OCI-LY1 (cell line): ENCODE results near the gene CDH4.

Source experiments
- H2AFZ ChIP-seq: fragments of 200-600 bp; sonication (generic), shearing (Covaris generic); 2 replicates; pipeline ENCODE4 v1.6.0; 2014; ENCODE audit warnings: antibody characterized with exemption, mild to moderate bottlenecking, low read length
- H3F3A ChIP-seq: fragments of 200-600 bp; sonication (generic), shearing (Covaris generic); 2 replicates; pipeline ENCODE4 v1.6.0; 2014; ENCODE audit warnings: mild to moderate bottlenecking, antibody characterized with exemption, low read length, moderate library complexity; ENCODE audit not compliant: insufficient read depth
- H3K27ac ChIP-seq: fragments of 200-600 bp; sonication (generic); 2 replicates; pipeline ENCODE4 v1.5.1; 2014; ENCODE audit warnings: low read length, mixed run types, mild to moderate bottlenecking, low read depth; ENCODE audit not compliant: poor library complexity, severe bottlenecking
- H3K27me3 ChIP-seq: fragments of 200-600 bp; sonication (generic); 2 replicates; pipeline ENCODE4 v1.6.0; 2014; ENCODE audit warnings: antibody characterized with exemption, mild to moderate bottlenecking, low read length, moderate library complexity; ENCODE audit not compliant: insufficient read depth
- H3K36me3 ChIP-seq: fragments of 200-600 bp; sonication (generic); 2 replicates; pipeline ENCODE4 v1.6.1; 2014; ENCODE audit warnings: mild to moderate bottlenecking, antibody characterized with exemption, low read length, moderate library complexity, mixed read lengths; ENCODE audit not compliant: insufficient read depth
- H3K4me1 ChIP-seq: fragments of 200-600 bp; sonication (generic); 2 replicates; pipeline ENCODE4 v1.5.1; 2014; ENCODE audit warnings: mild to moderate bottlenecking, low read length, moderate library complexity; ENCODE audit not compliant: insufficient read depth, severe bottlenecking
- H3K4me2 ChIP-seq: fragments of 200-600 bp; sonication (generic), shearing (Covaris generic); 2 replicates; pipeline ENCODE4 v1.6.1; 2014; ENCODE audit warnings: low read length
- H3K4me3 ChIP-seq: fragments of 200-600 bp; sonication (generic); 2 replicates; pipeline ENCODE4 v1.5.1; 2014; ENCODE audit warnings: low read length, low read depth, mild to moderate bottlenecking, mixed read lengths; ENCODE audit not compliant: poor library complexity, severe bottlenecking
- H3K79me2 ChIP-seq: fragments of 200-600 bp; shearing (Covaris generic); 2 replicates; pipeline ENCODE4 v1.6.1; 2016; ENCODE audit warnings: mixed run types, low read length, mixed read lengths; ENCODE audit not compliant: insufficient read depth
- H3K9ac ChIP-seq: fragments of 200-600 bp; sonication (generic), shearing (Covaris generic); 2 replicates; pipeline ENCODE4 v1.6.1; 2014; ENCODE audit warnings: mild to moderate bottlenecking, low read length, mixed read lengths
- H3K9me2 ChIP-seq: fragments of 200-600 bp; sonication (generic), shearing (Covaris generic); 2 replicates; pipeline ENCODE4 v1.6.1; 2014; ENCODE audit warnings: low read depth, mild to moderate bottlenecking, low read length, mixed read lengths
- H3K9me3 ChIP-seq: fragments of 200-600 bp; shearing (Covaris generic); 2 replicates; pipeline ENCODE4 v1.6.1; 2014; ENCODE audit warnings: low read length, mixed read lengths
- H4K20me1 ChIP-seq: fragments of 200-600 bp; sonication (generic), shearing (Covaris generic); 2 replicates; pipeline ENCODE4 v1.6.0; 2016; ENCODE audit warnings: mild to moderate bottlenecking, low read length; ENCODE audit not compliant: insufficient read depth
- CTCF ChIP-seq: fragments of 200-600 bp; sonication (generic), shearing (Covaris generic); IDR thresholded peaks from 2 replicates; pipeline ENCODE4 v1.5.1; 2017; ENCODE audit warnings: mild to moderate bottlenecking, antibody characterized with exemption, low read length, moderate library complexity, mixed read lengths
- EZH2 ChIP-seq: fragments of 200-600 bp; sonication (generic), shearing (Covaris generic); IDR thresholded peaks from 2 replicates; pipeline ENCODE4 v1.8.0; 2017; ENCODE audit warnings: borderline replicate concordance, mixed run types, mild to moderate bottlenecking, antibody characterized with exemption, low read length, moderate library complexity, mixed read lengths

CDH4 gene

GRCh38 chr20:61253264-61253639 lies 1.2 kb downstream of the CDH4 start:
- H2AFZ ChIP-seq: no peak overlapping the region
- no peak overlapping the region for H3K4me2 ChIP-seq

GRCh38 chr20:61253640-61254511 lies 1.8 kb downstream of the CDH4 start:
- Histone ChIP-seq H4K20me1 (no peaks in the 10 kb centered on the region), H3K4me2 (no peak overlapping the region), H3K36me3 (no peaks in the 10 kb centered on the region), H3F3A (no peaks in the 10 kb centered on the region), H3K27ac (no peak overlapping the region), H3K4me3 (no peak overlapping the region), H3K27me3 (no peaks in the 10 kb centered on the region), H3K9ac (no peak overlapping the region), H3K9me2 (no peaks in the 10 kb centered on the region), H3K4me1 (no peaks in the 10 kb centered on the region), H3K9me3 (no peaks in the 10 kb centered on the region), H2AFZ (no peak overlapping the region), H3K79me2 (no peaks in the 10 kb centered on the region)
- TF ChIP-seq CTCF (no peak), EZH2 (no peak)

More at GRCh38 chr20:61253264-61253639, 1.2 kb downstream of the CDH4 start:
- no peaks in the 10 kb centered on the region for H3F3A ChIP-seq
- no peak overlapping the region for H3K4me3 ChIP-seq
- no peaks in the 10 kb centered on the region for H3K27me3 ChIP-seq
- H3K4me1 ChIP-seq: no peaks in the 10 kb centered on the region
- H4K20me1 ChIP-seq: no peaks in the 10 kb centered on the region
- H3K36me3 ChIP-seq: no peaks in the 10 kb centered on the region
- TF ChIP-seq CTCF (no peak), EZH2 (no peak)
- H3K27ac ChIP-seq: no peak overlapping the region
- H3K9ac ChIP-seq: no peak overlapping the region
- no peaks in the 10 kb centered on the region for H3K9me2 ChIP-seq
- H3K9me3 ChIP-seq: no peaks in the 10 kb centered on the region
- H3K79me2 ChIP-seq: no peaks in the 10 kb centered on the region

- no peaks in the 10 kb centered on the region for H4K20me1 ChIP-seq
- no peak overlapping the region for H3K27ac ChIP-seq
- H3K4me2 ChIP-seq: no peak overlapping the region
These were observed 3.0 kb downstream of the CDH4 start for GRCh38 chr20:61254881-61255626.

More at GRCh38 chr20:61254881-61255626, 3.0 kb downstream of the CDH4 start:
- H3K79me2 ChIP-seq: no peaks in the 10 kb centered on the region
- H2AFZ ChIP-seq: no peak overlapping the region
- H3K9me3 ChIP-seq: no peaks in the 10 kb centered on the region
- TF ChIP-seq CTCF (no peak), EZH2 (no peak)
- no peaks in the 10 kb centered on the region for H3K9me2 ChIP-seq
- H3F3A ChIP-seq: no peaks in the 10 kb centered on the region
- H3K9ac ChIP-seq: no peak overlapping the region
- H3K4me3 ChIP-seq: no peak overlapping the region
- no peaks in the 10 kb centered on the region for H3K27me3 ChIP-seq
- H3K4me1 ChIP-seq: no peaks in the 10 kb centered on the region
- H3K36me3 ChIP-seq: no peaks in the 10 kb centered on the region
